H9 (cell line): Measurements from ENCODE around the gene MACROH2A1. TPM values are rescaled to one million over a fixed set of nuclear protein-coding genes. Genes with fewer than 3 reads are reported as not detected.

Experiments used
- DNase-seq: peaks from one replicate; pipeline ENCODE4 v3.0.0-alpha.2; 2017
- H2AFZ ChIP-seq: one replicate; pipeline ENCODE4 v1.6.1; 2013; ENCODE audit warnings: mild to moderate bottlenecking, low read length, control low read depth, moderate library complexity
- H2AK5ac ChIP-seq: 2 replicates; pipeline ENCODE4 v1.6.1; 2013; ENCODE audit warnings: low read length, control low read depth, mixed read lengths; ENCODE audit not compliant: insufficient read length
- H2BK120ac ChIP-seq: one replicate; pipeline ENCODE4 v1.6.1; 2013; ENCODE audit warnings: low read depth, mild to moderate bottlenecking, low read length, control low read depth, inconsistent platforms; ENCODE audit not compliant: poor library complexity, severe bottlenecking
- H2BK12ac ChIP-seq: 2 replicates; pipeline ENCODE4 v1.6.1; 2013; ENCODE audit warnings: low read length, control low read depth, mixed read lengths, low read depth; ENCODE audit not compliant: insufficient read length
- H2BK15ac ChIP-seq: 2 replicates; pipeline ENCODE4 v1.6.1; 2013; ENCODE audit warnings: low read depth, low read length, control low read depth
- H2BK20ac ChIP-seq: one replicate; pipeline ENCODE4 v1.6.1; 2013; ENCODE audit warnings: low read depth, mild to moderate bottlenecking, low read length, control low read depth, inconsistent platforms; ENCODE audit not compliant: poor library complexity, severe bottlenecking
- H2BK5ac ChIP-seq: 2 replicates; pipeline ENCODE4 v1.6.1; 2013; ENCODE audit warnings: low read length, control low read depth, mixed read lengths; ENCODE audit not compliant: insufficient read length
- H3K14ac ChIP-seq: 2 replicates; pipeline ENCODE4 v1.6.1; 2013; ENCODE audit warnings: low read length, control low read depth; ENCODE audit not compliant: insufficient read depth
- H3K18ac ChIP-seq: 2 replicates; pipeline ENCODE4 v1.6.1; 2013; ENCODE audit warnings: low read depth, mild to moderate bottlenecking, mixed read lengths, low read length, control low read depth; ENCODE audit not compliant: insufficient read length
- H3K23ac ChIP-seq: 2 replicates; pipeline ENCODE4 v1.6.1; 2013; ENCODE audit warnings: low read length, control low read depth, mixed read lengths, low read depth; ENCODE audit not compliant: insufficient read length
- H3K23me2 ChIP-seq: 2 replicates; pipeline ENCODE4 v1.6.1; 2013; ENCODE audit warnings: low read depth, mild to moderate bottlenecking, mixed read lengths, low read length, control low read depth; ENCODE audit not compliant: insufficient read length, poor library complexity, severe bottlenecking
- H3K27ac ChIP-seq: 2 replicates; pipeline ENCODE4 v1.5.1; 2013; ENCODE audit warnings: low read length, control low read depth, mixed read lengths, low read depth; ENCODE audit not compliant: insufficient read length
- H3K27me3 ChIP-seq: 2 replicates; pipeline ENCODE4 v1.6.1; 2013; ENCODE audit warnings: low read length, control low read depth, inconsistent platforms; ENCODE audit not compliant: insufficient read depth
- H3K4ac ChIP-seq: 2 replicates; pipeline ENCODE4 v1.6.1; 2013; ENCODE audit warnings: low read depth, mild to moderate bottlenecking, control low read depth, inconsistent platforms, low read length, moderate library complexity
- H3K4me1 ChIP-seq: 2 replicates; pipeline ENCODE4 v1.6.1; 2013; ENCODE audit warnings: low read length, control low read depth, inconsistent platforms; ENCODE audit not compliant: insufficient read depth
- H3K4me2 ChIP-seq: 2 replicates; pipeline ENCODE4 v1.6.1; 2013; ENCODE audit warnings: low read length, control low read depth, mixed read lengths; ENCODE audit not compliant: insufficient read length, insufficient read depth
- H3K56ac ChIP-seq: 2 replicates; pipeline ENCODE4 v1.6.1; 2013; ENCODE audit warnings: low read depth, mild to moderate bottlenecking, mixed read lengths, low read length, control low read depth; ENCODE audit not compliant: insufficient read length
- H3K79me1 ChIP-seq: 2 replicates; pipeline ENCODE4 v1.6.1; 2013; ENCODE audit warnings: low read depth, mild to moderate bottlenecking, moderate library complexity, low read length, control low read depth, inconsistent platforms; ENCODE audit not compliant: insufficient read depth, poor library complexity, severe bottlenecking
- H3K79me2 ChIP-seq: 2 replicates; pipeline ENCODE4 v1.6.1; 2013; ENCODE audit warnings: low read length, control low read depth, inconsistent platforms; ENCODE audit not compliant: insufficient read depth
- H3K9ac ChIP-seq: 2 replicates; pipeline ENCODE4 v1.6.1; 2013; ENCODE audit warnings: low read length, control low read depth, mixed read lengths; ENCODE audit not compliant: insufficient read length; ENCODE audit errors: extremely low read depth
- H3K9me3 ChIP-seq: one replicate; pipeline ENCODE4 v1.6.1; 2013; ENCODE audit warnings: low read depth, low read length, inconsistent platforms; ENCODE audit not compliant: control insufficient read depth
- H3T11ph ChIP-seq: one replicate; pipeline ENCODE4 v1.6.1; 2013; ENCODE audit warnings: mild to moderate bottlenecking, low read length, control low read depth, inconsistent platforms
- H4K20me1 ChIP-seq: one replicate; pipeline ENCODE4 v1.6.1; 2013; ENCODE audit not compliant: control insufficient read depth, insufficient read length, insufficient read depth
- H4K5ac ChIP-seq: 2 replicates; pipeline ENCODE4 v1.6.1; 2013; ENCODE audit warnings: low read depth, mild to moderate bottlenecking, mixed read lengths, low read length, control low read depth; ENCODE audit not compliant: insufficient read length
- H4K8ac ChIP-seq: replicated peaks from 2 replicates; pipeline ENCODE4 v1.6.1; 2013; ENCODE audit warnings: low read length, control low read depth, mixed read lengths, low read depth; ENCODE audit not compliant: insufficient read length
- H4K91ac ChIP-seq: 2 replicates; pipeline ENCODE4 v1.6.1; 2013; ENCODE audit warnings: low read depth, mild to moderate bottlenecking, moderate library complexity, mixed read lengths, low read length, control low read depth; ENCODE audit not compliant: insufficient read length
- H3K27ac Mint-ChIP-seq, 3 experiments: 2 replicates in 2 of 3; 3 replicates in 1 of 3; pipeline ENCODE4 v1.8.0; 2020 to 2021; ENCODE audit warnings: mixed read lengths in 3 of 3, mild to moderate bottlenecking in 1 of 3, moderate library complexity in 1 of 3
- H3K27me3 Mint-ChIP-seq: 2 replicates; pipeline ENCODE4 v1.8.0; 2021; ENCODE audit warnings: low read depth, mild to moderate bottlenecking, moderate library complexity, mixed read lengths
- H3K36me3 Mint-ChIP-seq, 3 experiments: 2 replicates in 2 of 3; 3 replicates in 1 of 3; pipeline ENCODE4 v1.8.0; 2020 to 2021; ENCODE audit warnings: low read depth in 3 of 3, mixed read lengths in 3 of 3; ENCODE audit not compliant: insufficient read depth in 1 of 3
- H3K4me1 Mint-ChIP-seq, 2 experiments: 2 replicates each; pipeline ENCODE4 v1.8.0; 2020; ENCODE audit warnings: mixed read lengths in 2 of 2
- H3K4me3 Mint-ChIP-seq, 2 experiments: 2 replicates in 1 of 2; 3 replicates in 1 of 2; pipeline ENCODE4 v1.8.0; 2020 to 2021; ENCODE audit warnings: mild to moderate bottlenecking in 2 of 2, mixed read lengths in 2 of 2, moderate library complexity in 1 of 2
- H3K9me3 Mint-ChIP-seq, 2 experiments: 2 replicates in 1 of 2; 3 replicates in 1 of 2; pipeline ENCODE4 v1.8.0; 2020; ENCODE audit warnings: mild to moderate bottlenecking in 2 of 2, mixed read lengths in 2 of 2, moderate library complexity in 1 of 2
- WGBS: extraction: QIAGEN DNeasy Blood & Tissue Kit; methylation state at CpG from one replicate; pipeline ENCODE4 v1.1.7; 2013; ENCODE audit warnings: missing lambda C conversion rate, low lambda C conversion rate, mixed read lengths; ENCODE audit not compliant: insufficient read length; ENCODE audit errors: extremely low coverage; 5-methylcytosine and 5-hydroxymethylcytosine counted together
- total RNA-seq: library from RNA; stranded (reverse); gene quantifications from 2 replicates; pipeline ENCODE4 v1.2.1, GENCODE V29; 2021
- TF ChIP-seq, protein P1 (sequence below): fragments of 200-600 bp; sonication (generic); conservative IDR thresholded peaks from 3 replicates; pipeline ENCODE4 v1.8.0; 2021; ENCODE audit warnings: antibody characterized with exemption, mild to moderate bottlenecking

Gene MACROH2A1
- total RNA-seq, 1 experiment from 2014 or later = 111 TPM

DNA sequence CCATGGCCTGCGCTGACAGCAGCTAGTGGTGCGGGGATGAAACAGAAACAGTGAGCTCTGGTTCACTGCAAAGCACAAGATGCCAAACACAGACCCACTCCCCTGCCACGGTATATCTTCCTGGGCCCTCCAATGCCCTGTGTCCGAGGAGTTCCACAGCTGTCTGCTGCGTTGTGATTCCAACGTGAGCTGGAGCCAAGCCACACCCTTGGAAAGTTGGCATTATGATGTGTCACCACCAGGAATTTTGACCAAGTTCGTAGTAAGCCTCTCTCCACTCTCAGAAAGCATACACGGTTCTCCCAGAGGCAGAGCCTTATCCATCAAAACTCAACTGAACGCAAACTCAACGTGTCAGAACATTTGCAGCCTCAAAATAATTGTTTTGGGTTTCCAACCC, 55.6 kb downstream of the MACROH2A1 start:
- H3K36me3 Mint-ChIP-seq = peaks cover 15 to 63% (median 22%) of the 10 kb centered on the region in 3 experiments; a peak in 6 of 7 replicates

More for the DNA sequence above, 55.6 kb downstream of the MACROH2A1 start:
- no peak for DNase-seq
- H3K4me3 Mint-ChIP-seq = no peak overlapping the region
- Histone ChIP-seq H3K56ac (no peak overlapping the region), H2AFZ (no peak overlapping the region), H2BK20ac (no peak overlapping the region), H3K23ac (no peak overlapping the region), H3K27ac (no peak overlapping the region), H3K9ac (no peak overlapping the region), H4K8ac (no peak overlapping the region), H3K18ac (no peak overlapping the region), H2BK15ac (no peak overlapping the region), H2AK5ac (no peak overlapping the region), H2BK120ac (no peak overlapping the region), H2BK5ac (no peak overlapping the region), H3K79me1 (no peaks in the 10 kb centered on the region), H4K5ac (no peak overlapping the region), H3K4me2 (no peak overlapping the region), H2BK12ac (no peak overlapping the region), H4K20me1 (no peaks in the 10 kb centered on the region), H3K23me2 (no peaks in the 10 kb centered on the region), H3K27me3 (no peaks in the 10 kb centered on the region), H3T11ph (no peak overlapping the region), H4K91ac (no peak overlapping the region), H3K14ac (no peak overlapping the region), H3K4ac (no peak overlapping the region), H3K4me1 (no peaks in the 10 kb centered on the region), H3K79me2 (no peaks in the 10 kb centered on the region), H3K9me3 (no peaks in the 10 kb centered on the region)
- H3K27ac Mint-ChIP-seq = no peak overlapping the region
- no peaks in the 10 kb centered on the region for H3K4me1 Mint-ChIP-seq
- WGBS = no CpG with 5 or more reads among the region's 10 CpGs
- no peaks in the 10 kb centered on the region for H3K9me3 Mint-ChIP-seq
- TF ChIP-seq, protein P1, sequence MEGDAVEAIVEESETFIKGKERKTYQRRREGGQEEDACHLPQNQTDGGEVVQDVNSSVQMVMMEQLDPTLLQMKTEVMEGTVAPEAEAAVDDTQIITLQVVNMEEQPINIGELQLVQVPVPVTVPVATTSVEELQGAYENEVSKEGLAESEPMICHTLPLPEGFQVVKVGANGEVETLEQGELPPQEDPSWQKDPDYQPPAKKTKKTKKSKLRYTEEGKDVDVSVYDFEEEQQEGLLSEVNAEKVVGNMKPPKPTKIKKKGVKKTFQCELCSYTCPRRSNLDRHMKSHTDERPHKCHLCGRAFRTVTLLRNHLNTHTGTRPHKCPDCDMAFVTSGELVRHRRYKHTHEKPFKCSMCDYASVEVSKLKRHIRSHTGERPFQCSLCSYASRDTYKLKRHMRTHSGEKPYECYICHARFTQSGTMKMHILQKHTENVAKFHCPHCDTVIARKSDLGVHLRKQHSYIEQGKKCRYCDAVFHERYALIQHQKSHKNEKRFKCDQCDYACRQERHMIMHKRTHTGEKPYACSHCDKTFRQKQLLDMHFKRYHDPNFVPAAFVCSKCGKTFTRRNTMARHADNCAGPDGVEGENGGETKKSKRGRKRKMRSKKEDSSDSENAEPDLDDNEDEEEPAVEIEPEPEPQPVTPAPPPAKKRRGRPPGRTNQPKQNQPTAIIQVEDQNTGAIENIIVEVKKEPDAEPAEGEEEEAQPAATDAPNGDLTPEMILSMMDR = no peak
- H3K27me3 Mint-ChIP-seq = no peaks in the 10 kb centered on the region
